ENCODE measurements around the gene SLC12A9.
"Not testable (repeated sequence)": the region's sequence is repeated elsewhere in the genome, so short reads cannot be mapped to it uniquely, and the experiment has no call there.

The SLC12A9 gene

GRCh38 chr7:100852048-100852872 lies at the start of gene SLC12A9:
SLC12A9 (plus strand) TSS chr7:100852713; CDS start chr7:100854198, 1,485 bp downstream.
- DNase-seq = peak; percentile 83

GRCh38 chr7:100802951-100803350 lies 49.6 kb upstream of the SLC12A9 start:
- DNase-seq = no peak

- peak; percentile 75 for DNase-seq
Measured at GRCh38 chr7:100803398-100804161, 48.9 kb upstream of the SLC12A9 start.

- DNase-seq = no peak
Measured at GRCh38 chr7:100804681-100805431, 47.7 kb upstream of the SLC12A9 start.

- DNase-seq = no peak
Measured at GRCh38 chr7:100806276-100806675, 46.2 kb upstream of the SLC12A9 start.

GRCh38 chr7:100806883-100807282 lies 45.6 kb upstream of the SLC12A9 start:
- DNase-seq = not testable (repeated sequence)

GRCh38 chr7:100808354-100808875 lies 44.1 kb upstream of the SLC12A9 start:
- DNase-seq = no peak

- no peak for DNase-seq
Measured at GRCh38 chr7:100811480-100811879, 41.0 kb upstream of the SLC12A9 start.

GRCh38 chr7:100812729-100813128 lies 39.8 kb upstream of the SLC12A9 start:
- no peak for DNase-seq

GRCh38 chr7:100816515-100816914 lies 36.0 kb upstream of the SLC12A9 start:
- not testable (repeated sequence) for DNase-seq

GRCh38 chr7:100817097-100817496 lies 35.4 kb upstream of the SLC12A9 start:
- no peak for DNase-seq

- DNase-seq = no peak
Measured at GRCh38 chr7:100818366-100818765, 34.1 kb upstream of the SLC12A9 start.

- no peak for DNase-seq
Measured at GRCh38 chr7:100818825-100819224, 33.7 kb upstream of the SLC12A9 start.

- no peak for DNase-seq
Measured at GRCh38 chr7:100819586-100819985, 32.9 kb upstream of the SLC12A9 start.

- no peak for DNase-seq
Measured at GRCh38 chr7:100822236-100823139, 30.0 kb upstream of the SLC12A9 start.

- DNase-seq = no peak
Measured at GRCh38 chr7:100823140-100823525, 29.4 kb upstream of the SLC12A9 start.

GRCh38 chr7:100823534-100823933 lies 29.0 kb upstream of the SLC12A9 start:
- DNase-seq = no peak

GRCh38 chr7:100824499-100825214 lies 27.9 kb upstream of the SLC12A9 start:
- DNase-seq = no peak

GRCh38 chr7:100825215-100825671 lies 27.3 kb upstream of the SLC12A9 start:
- DNase-seq = no peak

GRCh38 chr7:100825751-100826513 lies 26.6 kb upstream of the SLC12A9 start:
- DNase-seq = no peak

Data from NCI-H774 (cell line).